Central memory CD8-positive, alpha-beta T cell (primary cell): ENCODE data around the gene OR2AG1.
"Not testable (repeated sequence)": the region's sequence is repeated elsewhere in the genome, so short reads cannot be mapped to it uniquely, and the experiment has no call there.

Source experiments
- ATAC-seq: fragments of 150-1000 bp; cut with Tn5 transposase; replicated peaks from 2 replicates; pipeline ENCODE4 v1.10.0; 2022; ENCODE audit warnings: mild to moderate bottlenecking, moderate FRiP score, moderate number of reproducible peaks; ENCODE audit not compliant: poor library complexity, severe bottlenecking; ENCODE audit errors: extremely low read depth
- DNase-seq, 2 donors: peaks; one replicate each; pipeline ENCODE4 v3.0.0; 2021; ENCODE audit warnings: low spot score in 2 of 2
- H3K27ac Mint-ChIP-seq: one replicate; pipeline ENCODE4 v1.8.0; 2022; ENCODE audit warnings: low read depth, mild to moderate bottlenecking, moderate library complexity, mixed read lengths
- H3K27me3 Mint-ChIP-seq: one replicate; pipeline ENCODE4 v1.8.0; 2022; ENCODE audit warnings: mixed read lengths
- H3K36me3 Mint-ChIP-seq: one replicate; pipeline ENCODE4 v1.8.0; 2022; ENCODE audit warnings: mild to moderate bottlenecking, moderate library complexity, mixed read lengths; ENCODE audit not compliant: insufficient read depth
- H3K4me1 Mint-ChIP-seq: one replicate; pipeline ENCODE4 v1.8.0; 2022; ENCODE audit warnings: mixed read lengths
- H3K4me3 Mint-ChIP-seq: one replicate; pipeline ENCODE4 v1.8.0; 2022; ENCODE audit warnings: mild to moderate bottlenecking, moderate library complexity, mixed read lengths
- H3K9me3 Mint-ChIP-seq: one replicate; pipeline ENCODE4 v1.8.0; 2022; ENCODE audit warnings: mixed read lengths

The OR2AG1 gene

GRCh38 chr11:6747097-6747668 lies 35.6 kb upstream of the OR2AG1 start:
- no peaks in the 10 kb centered on the region for H3K9me3 Mint-ChIP-seq
- peaks cover 3% of the 10 kb centered on the region for H3K36me3 Mint-ChIP-seq
- no peak overlapping the region for H3K27ac Mint-ChIP-seq
- peaks cover 10% of the 10 kb centered on the region for H3K4me1 Mint-ChIP-seq
- no peaks in the 10 kb centered on the region for H3K27me3 Mint-ChIP-seq
- no peak overlapping the region for H3K4me3 Mint-ChIP-seq
- DNase-seq (no peak), ATAC-seq (no peak)

GRCh38 chr11:6755303-6755952 lies 27.4 kb upstream of the OR2AG1 start:
- Mint-ChIP-seq H3K4me1 (no peaks in the 10 kb centered on the region), H3K4me3 (no peak overlapping the region)
- peak in 1 of 2 donors; percentile 16 for DNase-seq

GRCh38 chr11:6755953-6756347 lies 26.9 kb upstream of the OR2AG1 start:
- Mint-ChIP-seq H3K4me3 (no peak overlapping the region), H3K27ac (no peak overlapping the region), H3K4me1 (no peaks in the 10 kb centered on the region), H3K27me3 (peaks cover 10% of the 10 kb centered on the region), H3K9me3 (no peaks in the 10 kb centered on the region), H3K36me3 (no peaks in the 10 kb centered on the region)
- DNase-seq (no peak), ATAC-seq (no peak)

More at GRCh38 chr11:6755303-6755952, 27.4 kb upstream of the OR2AG1 start:
- Mint-ChIP-seq H3K9me3 (no peaks in the 10 kb centered on the region), H3K27me3 (peaks cover 4% of the 10 kb centered on the region), H3K36me3 (no peaks in the 10 kb centered on the region), H3K27ac (no peak overlapping the region)
- peak; percentile 43 for ATAC-seq

GRCh38 chr11:6757373-6757967 lies 25.4 kb upstream of the OR2AG1 start:
- peak in 1 of 2 donors; percentile 32 for DNase-seq
- Mint-ChIP-seq H3K9me3 (no peaks in the 10 kb centered on the region), H3K4me3 (no peak overlapping the region), H3K36me3 (no peaks in the 10 kb centered on the region), H3K27ac (no peak overlapping the region), H3K4me1 (no peaks in the 10 kb centered on the region), H3K27me3 (peaks cover 20% of the 10 kb centered on the region)
- ATAC-seq: peak; percentile 49

GRCh38 chr11:6771926-6772893 lies 10.6 kb upstream of the OR2AG1 start, which contains the start of gene OR2AG2:
Gene OR2AG2 (minus strand): TSS chr11:6771976. CDS start chr11:6768957, 3,019 bp downstream.
- H3K4me3 Mint-ChIP-seq: no peak within 1 kb of the TSS
- DNase-seq (no peak), ATAC-seq (no peak)
- H3K4me1 Mint-ChIP-seq: no peaks in the 10 kb centered on the region
- no peaks in the 10 kb centered on the region for H3K27me3 Mint-ChIP-seq
- H3K27ac Mint-ChIP-seq: no peak within 1 kb of the TSS
- H3K9me3 Mint-ChIP-seq: no peaks in the 10 kb centered on the region
- H3K36me3 Mint-ChIP-seq: no peaks in the 10 kb centered on the region

GRCh38 chr11:6778518-6778917 lies 4.3 kb upstream of the OR2AG1 start:
- no peaks in the 10 kb centered on the region for H3K9me3 Mint-ChIP-seq
- no peaks in the 10 kb centered on the region for H3K4me1 Mint-ChIP-seq
- peaks cover 19% of the 10 kb centered on the region for H3K27me3 Mint-ChIP-seq
- H3K27ac Mint-ChIP-seq: no peak overlapping the region
- no peak overlapping the region for H3K4me3 Mint-ChIP-seq
- DNase-seq: no peak
- no peaks in the 10 kb centered on the region for H3K36me3 Mint-ChIP-seq
- no peak for ATAC-seq

GRCh38 chr11:6780829-6781228 lies 2.0 kb upstream of the OR2AG1 start:
- ATAC-seq (no peak), DNase-seq (no peak)
- no peaks in the 10 kb centered on the region for H3K36me3 Mint-ChIP-seq
- peaks cover 36% of the 10 kb centered on the region for H3K27me3 Mint-ChIP-seq
- H3K9me3 Mint-ChIP-seq: no peaks in the 10 kb centered on the region
- H3K4me3 Mint-ChIP-seq: no peak overlapping the region
- no peak overlapping the region for H3K27ac Mint-ChIP-seq
- no peaks in the 10 kb centered on the region for H3K4me1 Mint-ChIP-seq

- Mint-ChIP-seq H3K9me3 (no peaks in the 10 kb centered on the region), H3K4me3 (no peak overlapping the region), H3K4me1 (no peaks in the 10 kb centered on the region), H3K27ac (no peak overlapping the region), H3K27me3 (peaks cover 39% of the 10 kb centered on the region), H3K36me3 (no peaks in the 10 kb centered on the region)
- DNase-seq: no peak
- no peak for ATAC-seq
Measured at GRCh38 chr11:6790546-6790945, 7.7 kb downstream of the OR2AG1 start.

- ATAC-seq: no peak
- Mint-ChIP-seq H3K27ac (no peak overlapping the region), H3K4me3 (no peak overlapping the region), H3K27me3 (peaks cover 14% of the 10 kb centered on the region), H3K4me1 (no peaks in the 10 kb centered on the region), H3K36me3 (no peaks in the 10 kb centered on the region), H3K9me3 (no peaks in the 10 kb centered on the region)
- no peak for DNase-seq
Measured at GRCh38 chr11:6794639-6795038, 11.8 kb downstream of the OR2AG1 start.

GRCh38 chr11:6799402-6799801 lies 16.6 kb downstream of the OR2AG1 start, which contains the start of gene OR6A2:
Gene OR6A2 (minus strand): TSS chr11:6799689. CDS start chr11:6795708, 3,981 bp downstream.
- ATAC-seq (no peak), DNase-seq (no peak)
- Mint-ChIP-seq H3K4me1 (no peaks in the 10 kb centered on the region), H3K4me3 (no peak within 1 kb of the TSS), H3K27me3 (peaks cover 14% of the 10 kb centered on the region), H3K9me3 (peaks cover 12% of the 10 kb centered on the region), H3K36me3 (no peaks in the 10 kb centered on the region), H3K27ac (no peak within 1 kb of the TSS)

- H3K36me3 Mint-ChIP-seq, H3K4me3 Mint-ChIP-seq: not testable (repeated sequence)
- H3K27me3 Mint-ChIP-seq: peaks cover 14% of the 10 kb centered on the region
Measured at GRCh38 chr11:6801075-6801474, 18.3 kb downstream of the OR2AG1 start.

GRCh38 chr11:6812390-6813005 lies 29.7 kb downstream of the OR2AG1 start:
- Mint-ChIP-seq H3K36me3 (no peaks in the 10 kb centered on the region), H3K9me3 (no peaks in the 10 kb centered on the region), H3K27me3 (peaks cover 64% of the 10 kb centered on the region), H3K4me3 (no peak overlapping the region), H3K27ac (no peak overlapping the region), H3K4me1 (peaks cover 6% of the 10 kb centered on the region)
- DNase-seq (peak in 1 of 2 donors; percentile 32), ATAC-seq (peak; percentile 58)

More at GRCh38 chr11:6801075-6801474, 18.3 kb downstream of the OR2AG1 start:
- DNase-seq, H3K4me1 Mint-ChIP-seq, H3K27ac Mint-ChIP-seq, ATAC-seq: not testable (repeated sequence)
- peaks cover 12% of the 10 kb centered on the region for H3K9me3 Mint-ChIP-seq
